Hepatocyte (in vitro differentiated cells): ENCODE results near the gene KCNA4. TPM values are rescaled to one million over a fixed set of nuclear protein-coding genes. Genes with fewer than 3 reads are reported as not detected.

Experiments
- DNase-seq: peaks from one replicate; pipeline ENCODE4 v3.0.0-alpha.2; 2016; ENCODE audit warnings: low spot score
- H2AFZ ChIP-seq: fragments of 200-600 bp; sonication (generic); 2 replicates; pipeline ENCODE4 v1.6.0; 2016; ENCODE audit warnings: antibody characterized with exemption, mild to moderate bottlenecking
- H3K27ac ChIP-seq: fragments of 200-600 bp; sonication (generic); 2 replicates; pipeline ENCODE4 v1.5.1; 2016; ENCODE audit warnings: mild to moderate bottlenecking
- H3K27me3 ChIP-seq: fragments of 200-600 bp; sonication (generic); 2 replicates; pipeline ENCODE4 v1.6.1; 2016
- H3K36me3 ChIP-seq: fragments of 200-600 bp; sonication (generic); replicated peaks from 2 replicates; pipeline ENCODE4 v1.5.1; 2016; ENCODE audit warnings: low read depth; ENCODE audit not compliant: insufficient read depth
- H3K4me1 ChIP-seq: fragments of 200-600 bp; sonication (generic); 2 replicates; pipeline ENCODE4 v1.5.1; 2016; ENCODE audit warnings: mild to moderate bottlenecking, moderate library complexity; ENCODE audit not compliant: insufficient read depth
- H3K4me2 ChIP-seq: fragments of 200-600 bp; sonication (generic); 2 replicates; pipeline ENCODE4 v1.6.0; 2016
- H3K4me3 ChIP-seq: fragments of 200-600 bp; sonication (generic); 2 replicates; pipeline ENCODE4 v1.5.1; 2016; ENCODE audit warnings: mild to moderate bottlenecking
- H3K79me2 ChIP-seq: fragments of 200-600 bp; sonication (generic); 2 replicates; pipeline ENCODE4 v1.6.0; 2017; ENCODE audit warnings: mild to moderate bottlenecking
- H3K9me2 ChIP-seq: fragments of 200-600 bp; sonication (generic); replicated peaks from 2 replicates; pipeline ENCODE4 v1.6.0; 2017; ENCODE audit warnings: mild to moderate bottlenecking; ENCODE audit not compliant: insufficient read depth
- H3K9me3 ChIP-seq: fragments of 200-600 bp; sonication (generic); 2 replicates; pipeline ENCODE4 v1.5.1; 2016; ENCODE audit warnings: low read depth, mild to moderate bottlenecking
- H4K20me1 ChIP-seq: fragments of 200-600 bp; sonication (generic); 2 replicates; pipeline ENCODE4 v1.6.0; 2016; ENCODE audit warnings: mild to moderate bottlenecking; ENCODE audit not compliant: insufficient read depth, poor library complexity, severe bottlenecking
- EZH2 ChIP-seq: fragments of 200-600 bp; sonication (generic); IDR thresholded peaks from 2 replicates; pipeline ENCODE4 v1.6.1; 2016; ENCODE audit warnings: antibody characterized with exemption, mild to moderate bottlenecking, borderline replicate concordance
- EZH2phosphoT487 ChIP-seq: fragments of 200-600 bp; sonication (generic); IDR thresholded peaks from one replicate; pipeline ENCODE4 v1.6.1; 2018; ENCODE audit warnings: antibody characterized with exemption, mild to moderate bottlenecking, low read depth, moderate library complexity; ENCODE audit not compliant: unreplicated experiment, severe bottlenecking
- WGBS: methylation state at CpG from one replicate; pipeline ENCODE4 v1.1.6; 2016; ENCODE audit warnings: low lambda C conversion rate; ENCODE audit errors: missing lambda C conversion rate; 5-methylcytosine and 5-hydroxymethylcytosine counted together
- polyA plus RNA-seq: library from polyadenylated mRNA; unstranded; fragments of >200 nt; fragmentation: Nextera tagmentation; extraction: Ambion mirVana; gene quantifications from 2 replicates; pipeline ENCODE4 v1.2.1, GENCODE V29; 2016
- total RNA-seq: library from RNA; depleted of rRNA; stranded (reverse); fragments of >200 nt; gene quantifications from 2 replicates; pipeline ENCODE4 v1.2.3, GENCODE V29; 2014
- TF ChIP-seq, protein P1 (sequence below): fragments of 200-600 bp; sonication (generic); IDR thresholded peaks from 2 replicates; pipeline ENCODE4 v1.5.1; 2016; ENCODE audit warnings: antibody characterized with exemption, mild to moderate bottlenecking; ENCODE audit not compliant: poor library complexity

The KCNA4 gene
- total RNA-seq: 1.1 and 1.6 TPM in 2 replicates
- polyA plus RNA-seq: 0.38 and 0.47 TPM in 2 replicates

DNA sequence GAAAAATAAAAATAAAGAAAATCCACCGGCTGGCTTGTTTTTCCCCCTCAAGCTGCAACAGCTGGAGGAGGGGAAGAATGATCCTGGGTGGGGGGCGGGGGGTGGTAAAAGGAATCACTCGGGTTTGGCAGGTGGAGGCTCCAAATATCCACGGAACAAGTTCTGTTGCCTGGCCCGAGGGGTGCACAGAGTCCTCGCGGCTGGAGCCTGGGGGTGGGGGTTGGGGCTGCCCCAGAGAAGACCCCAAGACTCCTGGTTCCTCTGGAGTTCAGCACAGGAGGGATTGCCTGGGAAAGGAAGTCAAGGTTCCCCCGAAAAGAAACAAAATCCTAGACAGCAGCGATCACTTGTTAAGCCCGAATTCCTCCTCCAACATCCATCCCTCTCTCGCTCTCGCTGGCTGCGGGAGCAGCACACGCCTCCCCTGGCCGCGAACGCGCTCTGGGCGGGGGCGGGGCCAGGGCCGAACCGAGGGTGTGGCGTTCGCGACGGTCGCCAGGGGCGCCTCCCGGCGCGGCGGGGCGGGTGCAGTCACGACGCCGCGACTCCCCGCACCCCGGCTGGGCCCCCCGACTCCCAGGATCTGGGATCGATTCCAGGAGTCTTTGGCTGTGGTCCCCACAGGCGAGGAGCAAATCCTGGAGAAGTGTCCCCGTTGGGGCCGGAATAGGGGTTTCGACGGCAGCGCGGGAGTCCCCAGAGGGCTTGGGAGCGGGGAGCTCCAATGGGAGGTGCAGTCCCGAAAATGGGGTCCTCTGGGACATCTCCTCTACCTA is at the start of gene KCNA4:
Gene KCNA4, minus strand, starts transcription at position 443 of the 776 bp plus-strand sequence. CDS start 4,352 bp downstream, outside the sequence.
- Histone ChIP-seq H3K27ac (no peak within 1 kb of the TSS), H4K20me1 (no peaks in the 10 kb centered on the region), H3K27me3 (peaks cover 61% of the 10 kb centered on the region), H3K36me3 (no peaks in the 10 kb centered on the region), H2AFZ (peak within 1 kb of the TSS; percentile 57), H3K4me3 (peak within 1 kb of the TSS; percentile 60), H3K79me2 (no peaks in the 10 kb centered on the region), H3K9me3 (no peaks in the 10 kb centered on the region), H3K4me1 (peaks cover 3% of the 10 kb centered on the region), H3K9me2 (no peaks in the 10 kb centered on the region), H3K4me2 (peak within 1 kb of the TSS; percentile 94)
- DNase-seq: peak; percentile 79
- TF ChIP-seq, protein P1, sequence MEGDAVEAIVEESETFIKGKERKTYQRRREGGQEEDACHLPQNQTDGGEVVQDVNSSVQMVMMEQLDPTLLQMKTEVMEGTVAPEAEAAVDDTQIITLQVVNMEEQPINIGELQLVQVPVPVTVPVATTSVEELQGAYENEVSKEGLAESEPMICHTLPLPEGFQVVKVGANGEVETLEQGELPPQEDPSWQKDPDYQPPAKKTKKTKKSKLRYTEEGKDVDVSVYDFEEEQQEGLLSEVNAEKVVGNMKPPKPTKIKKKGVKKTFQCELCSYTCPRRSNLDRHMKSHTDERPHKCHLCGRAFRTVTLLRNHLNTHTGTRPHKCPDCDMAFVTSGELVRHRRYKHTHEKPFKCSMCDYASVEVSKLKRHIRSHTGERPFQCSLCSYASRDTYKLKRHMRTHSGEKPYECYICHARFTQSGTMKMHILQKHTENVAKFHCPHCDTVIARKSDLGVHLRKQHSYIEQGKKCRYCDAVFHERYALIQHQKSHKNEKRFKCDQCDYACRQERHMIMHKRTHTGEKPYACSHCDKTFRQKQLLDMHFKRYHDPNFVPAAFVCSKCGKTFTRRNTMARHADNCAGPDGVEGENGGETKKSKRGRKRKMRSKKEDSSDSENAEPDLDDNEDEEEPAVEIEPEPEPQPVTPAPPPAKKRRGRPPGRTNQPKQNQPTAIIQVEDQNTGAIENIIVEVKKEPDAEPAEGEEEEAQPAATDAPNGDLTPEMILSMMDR: peak; percentile 22
- peak; percentile 12 for TF ChIP-seq EZH2
- TF ChIP-seq EZH2phosphoT487: no peak
- WGBS: 2% methylated on average over 40 of the region's 50 CpGs

- no peaks in the 10 kb centered on the region for H3K4me1 ChIP-seq
- no peaks in the 10 kb centered on the region for H3K36me3 ChIP-seq
- no peaks in the 10 kb centered on the region for H3K27me3 ChIP-seq
- peaks cover 5% of the 10 kb centered on the region for H3K9me3 ChIP-seq
- H3K4me3 ChIP-seq: no peak overlapping the region
- H3K9me2 ChIP-seq: no peaks in the 10 kb centered on the region
- H4K20me1 ChIP-seq: no peaks in the 10 kb centered on the region
- no peak overlapping the region for H3K27ac ChIP-seq
- 69% methylated on average over 4 of the region's 4 CpGs for WGBS
- DNase-seq: no peak
- no peak overlapping the region for H2AFZ ChIP-seq
- TF ChIP-seq, protein P1: no peak
- TF ChIP-seq EZH2 (no peak), EZH2phosphoT487 (no peak)
- no peaks in the 10 kb centered on the region for H3K79me2 ChIP-seq
- no peak overlapping the region for H3K4me2 ChIP-seq
Observed at GRCh38 chr11:30062103-30062502, 45.3 kb upstream of the KCNA4 start.

GRCh38 chr11:30059172-30059815 is 42.5 kb upstream of the KCNA4 start:
- Histone ChIP-seq H3K4me2 (no peak overlapping the region), H3K27me3 (no peaks in the 10 kb centered on the region), H2AFZ (no peak overlapping the region), H3K79me2 (no peaks in the 10 kb centered on the region), H3K4me3 (no peak overlapping the region), H3K36me3 (no peaks in the 10 kb centered on the region), H3K4me1 (no peaks in the 10 kb centered on the region), H4K20me1 (no peaks in the 10 kb centered on the region), H3K27ac (no peak overlapping the region), H3K9me3 (peaks cover 5% of the 10 kb centered on the region), H3K9me2 (no peaks in the 10 kb centered on the region)
- TF ChIP-seq, protein P1: no peak
- TF ChIP-seq EZH2phosphoT487 (no peak), EZH2 (no peak)
- 61% methylated on average over 2 of the region's 2 CpGs for WGBS
- no peak for DNase-seq
